Duodenal mucosa (tissue), 2 donors: ENCODE data around the gene COL28A1.

ENCODE experiments used
- H3K27ac ChIP-seq: one replicate; pipeline ENCODE4 v1.7.0; 2013; ENCODE audit warnings: low read depth, low read length
- H3K27me3 ChIP-seq, 2 donors: one replicate each; pipeline ENCODE4 v1.7.0; 2013; ENCODE audit warnings: low read length in 2 of 2, control low read depth in 1 of 2; ENCODE audit not compliant: insufficient read depth in 2 of 2, control insufficient read depth in 1 of 2
- H3K36me3 ChIP-seq, 2 donors: one replicate each; pipeline ENCODE4 v1.7.0; 2013; ENCODE audit warnings: low read length in 2 of 2, control low read depth in 1 of 2; ENCODE audit not compliant: insufficient read depth in 2 of 2, control insufficient read depth in 1 of 2
- H3K4me1 ChIP-seq, 2 donors: one replicate each; pipeline ENCODE4 v1.7.0; 2013; ENCODE audit warnings: low read length in 2 of 2, control low read depth in 1 of 2; ENCODE audit not compliant: insufficient read depth in 2 of 2, control insufficient read depth in 1 of 2
- H3K4me3 ChIP-seq, 2 donors: one replicate each; pipeline ENCODE4 v1.7.0; 2013; ENCODE audit warnings: low read length in 2 of 2, low read depth in 1 of 2
- H3K9ac ChIP-seq, 2 donors: one replicate each; pipeline ENCODE4 v1.7.0; 2013; ENCODE audit warnings: low read length in 2 of 2, low read depth in 1 of 2
- H3K9me3 ChIP-seq, 2 donors: one replicate each; pipeline ENCODE4 v1.7.0; 2013; ENCODE audit warnings: low read length in 2 of 2, control low read depth in 1 of 2; ENCODE audit not compliant: control insufficient read depth in 1 of 2

Gene COL28A1

DNA sequence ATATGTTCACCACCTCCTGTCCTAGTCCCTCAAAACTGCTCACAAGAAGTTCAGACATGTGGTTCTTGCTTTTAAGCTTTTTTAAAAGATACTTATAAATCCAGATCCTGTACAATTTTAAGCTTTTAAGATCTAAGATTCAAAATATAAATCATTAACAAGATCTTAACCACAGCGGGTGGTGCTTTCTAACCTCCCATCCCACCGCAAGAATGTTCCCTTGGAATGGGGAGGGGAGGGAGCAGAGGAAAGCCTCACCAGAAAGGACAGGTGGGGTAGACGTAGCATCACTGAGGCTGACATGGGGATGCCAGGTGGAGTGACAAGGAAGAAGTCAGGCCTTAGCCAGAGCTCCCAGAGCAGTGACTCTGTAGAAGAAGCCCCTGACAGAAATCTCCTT lies 219.8 kb downstream of the COL28A1 start:
- H3K36me3 ChIP-seq, result no peaks in the 10 kb centered on the region
- H3K9me3 ChIP-seq, result no peaks in the 10 kb centered on the region
- H3K9ac ChIP-seq, result no peak overlapping the region
- H3K27ac ChIP-seq, result no peak overlapping the region
- H3K27me3 ChIP-seq, result no peaks in the 10 kb centered on the region
- no peak overlapping the region for H3K4me3 ChIP-seq
- H3K4me1 ChIP-seq, result peaks cover 4 to 6% of the 10 kb centered on the region in 2 donors

DNA sequence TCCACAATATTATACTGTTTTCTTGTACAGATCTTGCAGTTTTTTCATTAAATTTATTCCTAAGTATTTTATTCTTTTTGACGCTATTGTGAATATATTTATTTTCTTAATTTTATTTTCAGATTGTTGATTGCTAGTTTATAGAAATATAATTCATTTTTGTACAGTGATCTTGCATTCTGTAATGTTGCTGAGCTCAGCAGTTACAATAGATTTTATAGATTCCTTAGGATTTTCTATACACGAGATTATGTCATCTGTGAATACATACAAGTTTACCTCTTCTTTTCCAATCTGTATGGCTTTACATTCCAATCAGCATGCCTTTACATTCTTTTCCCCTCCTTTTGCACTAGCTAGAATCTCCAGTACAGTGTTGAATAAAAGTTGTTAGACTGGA lies 223.3 kb downstream of the COL28A1 start:
- H3K4me3 ChIP-seq, result no peak overlapping the region
- no peak overlapping the region for H3K9ac ChIP-seq
- no peaks in the 10 kb centered on the region for H3K27me3 ChIP-seq
- H3K27ac ChIP-seq, result no peak overlapping the region
- H3K9me3 ChIP-seq, result no peaks in the 10 kb centered on the region
- no peaks in the 10 kb centered on the region for H3K36me3 ChIP-seq
- H3K4me1 ChIP-seq, result no peaks in the 10 kb centered on the region

DNA sequence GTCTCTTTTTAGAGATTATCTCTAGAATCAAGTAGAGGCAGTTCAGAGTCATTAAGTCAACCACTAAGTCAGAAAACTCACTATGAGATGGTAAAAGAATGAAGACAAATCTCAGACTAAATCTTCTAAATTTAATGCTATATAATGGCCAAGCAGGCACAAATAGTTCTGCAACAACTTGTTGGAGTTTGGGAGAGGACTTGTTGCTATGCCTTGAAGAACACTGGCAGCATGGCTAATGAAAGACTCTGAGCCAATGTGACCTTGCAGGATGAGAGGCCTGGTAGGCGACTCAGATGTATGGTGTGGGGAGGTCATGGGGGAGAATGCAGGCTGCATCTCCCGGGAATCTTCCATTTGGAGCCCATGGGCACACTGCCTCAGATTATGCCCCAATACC lies 224.7 kb downstream of the COL28A1 start:
- Histone ChIP-seq H3K9me3 (no peaks in the 10 kb centered on the region), H3K4me3 (no peak overlapping the region), H3K36me3 (no peaks in the 10 kb centered on the region), H3K4me1 (no peaks in the 10 kb centered on the region), H3K9ac (no peak overlapping the region), H3K27me3 (no peaks in the 10 kb centered on the region), H3K27ac (no peak overlapping the region)

- H3K27me3 ChIP-seq, result no peaks in the 10 kb centered on the region
- H3K27ac ChIP-seq, result no peak overlapping the region
- no peaks in the 10 kb centered on the region for H3K9me3 ChIP-seq
- no peaks in the 10 kb centered on the region for H3K36me3 ChIP-seq
- H3K4me1 ChIP-seq, result no peaks in the 10 kb centered on the region
- no peak overlapping the region for H3K4me3 ChIP-seq
- H3K9ac ChIP-seq, result no peak overlapping the region
Observed at GRCh38 chr7:7309203-7309602, 226.5 kb downstream of the COL28A1 start.
